ENCODE data around the gene SRPK3.

The SRPK3 gene

GRCh38 chrX:153771415-153772315 lies 9.2 kb upstream of the SRPK3 start:
- no peak for DNase-seq

- no peak for DNase-seq
Measured at GRCh38 chrX:153772316-153773217, 8.3 kb upstream of the SRPK3 start.

GRCh38 chrX:153773218-153773611 lies 7.6 kb upstream of the SRPK3 start:
- DNase-seq: no peak

GRCh38 chrX:153773741-153774575 lies 6.9 kb upstream of the SRPK3 start:
- DNase-seq: no peak

- no peak for DNase-seq
Measured at GRCh38 chrX:153774576-153775292, 6.1 kb upstream of the SRPK3 start.

- no peak for DNase-seq
Measured at GRCh38 chrX:153775293-153776119, 5.3 kb upstream of the SRPK3 start.

- no peak for DNase-seq
Measured at GRCh38 chrX:153776120-153776599, 4.7 kb upstream of the SRPK3 start.

- DNase-seq: no peak
Measured at GRCh38 chrX:153776611-153777045, 4.2 kb upstream of the SRPK3 start.

GRCh38 chrX:153777261-153778090 lies 3.4 kb upstream of the SRPK3 start:
- no peak for DNase-seq

GRCh38 chrX:153778181-153778580 lies 2.7 kb upstream of the SRPK3 start:
- no peak for DNase-seq

- DNase-seq: no peak
Measured at GRCh38 chrX:153778684-153779101, 2.1 kb upstream of the SRPK3 start.

GRCh38 chrX:153779891-153780677 lies 757 bp upstream of the SRPK3 start:
- no peak for DNase-seq

- DNase-seq: no peak
Measured at GRCh38 chrX:153781428-153782047, 697 bp downstream of the SRPK3 start.

- no peak for DNase-seq
Measured at GRCh38 chrX:153782313-153782712, 1.5 kb downstream of the SRPK3 start.

- no peak for DNase-seq
Measured at GRCh38 chrX:153782871-153783270, 2.0 kb downstream of the SRPK3 start.

- DNase-seq: no peak
Measured at GRCh38 chrX:153783378-153784013, 2.7 kb downstream of the SRPK3 start.

GRCh38 chrX:153784325-153784967 lies 3.6 kb downstream of the SRPK3 start:
- DNase-seq: no peak

- no peak for DNase-seq
Measured at GRCh38 chrX:153786669-153787068, 5.8 kb downstream of the SRPK3 start.

Data from CD4-positive, alpha-beta T cell treated with Interleukin-17A for 1 hour (primary cell).